Kidney (tissue), 14 donors: Measurements from ENCODE around the gene CDX1. TPM values are rescaled to one million over a fixed set of nuclear protein-coding genes. Genes with fewer than 3 reads are reported as not detected.
A peak's percentile ranks its signal among the peaks of the same experiment; 100 is the strongest.

Source experiments
- DNase-seq, 5 donors: peaks; one replicate each; pipeline ENCODE4 v3.0.0-alpha.2; 2013 to 2020
- FAIRE-seq: peaks from 2 replicates; lab custom pipeline; 2012; peaks lifted over from hg19 to GRCh38; lab: Jason Lieb, UNC
- H3K27ac ChIP-seq, 2 donors: one replicate each; pipeline ENCODE4 v1.7.0; 2013; ENCODE audit warnings: low read depth in 2 of 2, low read length in 2 of 2, inconsistent platforms in 1 of 2
- H3K27me3 ChIP-seq: one replicate; pipeline ENCODE4 v1.7.1; 2013; ENCODE audit warnings: low read length, inconsistent platforms; ENCODE audit not compliant: control insufficient read depth, insufficient read depth
- H3K36me3 ChIP-seq, 3 donors: one replicate each; pipeline versions ENCODE4 v1.7.0 to v1.7.1; 2013; ENCODE audit warnings: low read length in 3 of 3, control low read depth in 1 of 3, inconsistent platforms in 1 of 3; ENCODE audit not compliant: insufficient read depth in 3 of 3, control insufficient read depth in 2 of 3
- H3K4me1 ChIP-seq, 3 donors: one replicate each; pipeline versions ENCODE4 v1.7.0 to v1.7.1; 2013; ENCODE audit warnings: low read length in 3 of 3, inconsistent platforms in 1 of 3, low read depth in 1 of 3; ENCODE audit not compliant: control insufficient read depth in 2 of 3, insufficient read depth in 2 of 3
- H3K4me3 ChIP-seq, 3 donors: one replicate each; pipeline versions ENCODE4 v1.7.0 to v1.8.1; 2013; ENCODE audit warnings: low read length in 3 of 3, control low read depth in 1 of 3, inconsistent platforms in 1 of 3
- H3K9ac ChIP-seq, 3 donors: one replicate each; pipeline versions ENCODE4 v1.7.0 to v1.7.1; 2013; ENCODE audit warnings: low read length in 3 of 3, control low read depth in 1 of 3, inconsistent platforms in 1 of 3
- H3K9me3 ChIP-seq, 3 donors: one replicate each; pipeline versions ENCODE4 v1.7.0 to v1.7.1; 2013; ENCODE audit warnings: low read length in 3 of 3, control low read depth in 1 of 3, inconsistent platforms in 1 of 3; ENCODE audit not compliant: control insufficient read depth in 2 of 3, insufficient read depth in 1 of 3
- intact Hi-C: fragments of 100-400 bp; cut with DNase I; formaldehyde crosslinking; loops from one replicate; pipeline ENCODE4 v1.11.1; 2022
- polyA plus RNA-seq: library from polyadenylated mRNA; stranded (reverse); fragments of 350-450 nt; fragmentation: Illumina TruSeq; extraction: RNeasy Lipid Tissue Mini Kit (QIAGEN cat#74804); gene quantifications from one replicate; pipeline ENCODE4 v1.2.3, GENCODE V29; 2014; ENCODE audit warnings: low read depth, low replicate concordance; ENCODE audit not compliant: insufficient read depth
- total RNA-seq: library from RNA; stranded (reverse); fragmentation: NEBNext Ultra II Directional; extraction: Animal tissue kit (Norgen Biotek cat#: 25700); gene quantifications from one replicate; pipeline ENCODE4 v1.2.1, GENCODE V29; 2021
- TF ChIP-seq, protein P1 (sequence below): IDR thresholded peaks from 3 replicates; pipeline ENCODE4 v1.5.1; 2012; ENCODE audit warnings: mild to moderate bottlenecking, moderate library complexity, borderline replicate concordance; ENCODE audit not compliant: insufficient read depth; ENCODE audit errors: extremely low read depth
- donor health status: control.
- donor health status: control.
- donor health status: control.
- donor health status: control.
- donor health status: control.
- donor health status: DM: yes; HTN: yes; CAD: no.
- donor health status: Normal renal cell carcinoma (clear cell type).

CDX1 gene
- total and polyA plus RNA-seq, 2 donors from 2014 or later, result 0.39 TPM; not detected in 1

DNA sequence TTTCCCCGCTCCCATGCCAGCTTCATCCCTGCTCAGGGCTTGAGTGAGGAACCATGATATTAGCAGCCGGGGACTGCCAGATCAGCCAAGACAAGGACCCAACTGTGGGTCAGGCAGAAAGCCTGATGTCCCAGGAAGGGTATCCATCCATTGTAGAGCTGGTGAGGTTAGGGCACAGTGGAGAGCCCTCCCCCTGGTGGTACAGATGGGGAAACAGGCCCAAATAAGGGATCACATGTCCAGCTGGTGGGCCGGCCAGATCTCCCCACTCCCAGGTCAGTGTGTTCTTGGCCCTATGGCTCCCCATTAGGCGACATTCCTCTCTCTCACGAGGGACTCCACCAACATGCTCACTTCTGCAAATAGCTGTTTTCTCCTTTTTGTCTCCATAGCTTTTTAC lies 9.0 kb downstream of the CDX1 start:
- H3K9ac ChIP-seq, result no peak overlapping the region
- no peak overlapping the region for H3K4me3 ChIP-seq
- H3K27me3 ChIP-seq, result no peaks in the 10 kb centered on the region
- DNase-seq, result no peak
- FAIRE-seq, result no peak
- H3K36me3 ChIP-seq, result no peaks in the 10 kb centered on the region
- TF ChIP-seq, protein P1, sequence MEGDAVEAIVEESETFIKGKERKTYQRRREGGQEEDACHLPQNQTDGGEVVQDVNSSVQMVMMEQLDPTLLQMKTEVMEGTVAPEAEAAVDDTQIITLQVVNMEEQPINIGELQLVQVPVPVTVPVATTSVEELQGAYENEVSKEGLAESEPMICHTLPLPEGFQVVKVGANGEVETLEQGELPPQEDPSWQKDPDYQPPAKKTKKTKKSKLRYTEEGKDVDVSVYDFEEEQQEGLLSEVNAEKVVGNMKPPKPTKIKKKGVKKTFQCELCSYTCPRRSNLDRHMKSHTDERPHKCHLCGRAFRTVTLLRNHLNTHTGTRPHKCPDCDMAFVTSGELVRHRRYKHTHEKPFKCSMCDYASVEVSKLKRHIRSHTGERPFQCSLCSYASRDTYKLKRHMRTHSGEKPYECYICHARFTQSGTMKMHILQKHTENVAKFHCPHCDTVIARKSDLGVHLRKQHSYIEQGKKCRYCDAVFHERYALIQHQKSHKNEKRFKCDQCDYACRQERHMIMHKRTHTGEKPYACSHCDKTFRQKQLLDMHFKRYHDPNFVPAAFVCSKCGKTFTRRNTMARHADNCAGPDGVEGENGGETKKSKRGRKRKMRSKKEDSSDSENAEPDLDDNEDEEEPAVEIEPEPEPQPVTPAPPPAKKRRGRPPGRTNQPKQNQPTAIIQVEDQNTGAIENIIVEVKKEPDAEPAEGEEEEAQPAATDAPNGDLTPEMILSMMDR, result peak; percentile 14
- no peak overlapping the region for H3K27ac ChIP-seq
- intact Hi-C loops, result no loop called here
- no peaks in the 10 kb centered on the region for H3K9me3 ChIP-seq
- H3K4me1 ChIP-seq, result peaks cover 4 to 22% (median 6%) of the 10 kb centered on the region in 3 donors

DNA sequence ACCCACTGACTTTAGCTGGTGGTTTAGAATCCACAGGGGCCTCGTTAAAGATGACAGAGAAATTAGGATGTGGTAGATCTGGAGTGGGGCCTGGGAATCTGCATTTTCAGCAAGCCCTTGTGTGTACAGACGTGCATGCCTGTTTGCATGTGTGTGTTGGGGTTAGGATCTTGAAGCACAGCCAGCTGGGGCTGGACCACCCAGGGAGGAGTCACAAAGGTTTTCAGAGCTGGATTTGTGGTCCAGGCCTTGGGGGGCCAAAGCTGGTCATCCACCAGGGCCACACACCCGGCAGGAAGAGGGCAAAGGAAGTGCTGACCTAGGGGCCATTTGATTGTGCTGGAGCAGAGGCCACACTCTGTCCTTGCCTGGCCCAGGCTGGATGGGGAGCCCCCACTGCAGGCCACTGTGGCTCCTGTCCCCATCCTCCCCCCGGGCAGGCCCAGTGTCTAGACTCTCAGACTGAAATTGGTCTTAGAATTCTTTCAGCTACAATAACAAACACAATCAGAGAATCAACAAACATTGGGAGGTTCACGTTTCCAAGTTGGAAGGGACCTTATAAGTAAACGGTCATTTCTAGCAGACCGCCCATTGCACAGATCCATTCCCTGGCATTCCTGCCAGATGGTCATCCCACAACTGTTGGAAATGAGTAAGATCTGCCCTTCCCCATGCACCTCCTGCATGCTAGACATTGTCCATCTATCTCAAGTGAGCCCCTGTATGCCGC lies 10.3 kb downstream of the CDX1 start:
- Histone ChIP-seq H3K27ac (no peak overlapping the region), H3K4me1 (peaks cover 4 to 25% (median 6%) of the 10 kb centered on the region in 3 donors), H3K9ac (no peak overlapping the region), H3K36me3 (no peaks in the 10 kb centered on the region), H3K4me3 (no peak overlapping the region), H3K9me3 (no peaks in the 10 kb centered on the region), H3K27me3 (no peaks in the 10 kb centered on the region)
- TF ChIP-seq, protein P1, result no peak
- DNase-seq, result no peak
- intact Hi-C loops, result no loop called here
- no peak for FAIRE-seq

DNA sequence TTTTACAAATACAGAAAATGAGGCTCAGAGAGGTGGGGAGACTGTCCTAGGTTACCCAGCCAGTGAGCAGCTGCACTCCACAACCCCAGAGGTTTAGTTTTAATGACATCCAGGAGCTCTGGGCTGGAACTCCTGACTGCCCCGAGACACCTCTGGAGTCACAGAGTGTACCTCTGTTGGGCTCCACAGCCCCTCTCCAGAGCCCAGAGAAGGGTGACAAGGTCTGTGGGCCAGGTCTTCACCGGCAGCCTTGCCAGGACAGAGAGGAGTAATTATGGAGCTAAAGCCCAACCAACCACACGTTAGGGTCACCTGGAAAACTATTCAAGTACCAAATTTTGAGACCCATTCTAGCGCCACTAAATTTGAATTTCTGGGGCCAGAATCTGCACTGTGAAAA lies 11.1 kb downstream of the CDX1 start:
- Histone ChIP-seq H3K4me3 (no peak overlapping the region), H3K36me3 (no peaks in the 10 kb centered on the region), H3K27ac (no peak overlapping the region), H3K9me3 (no peaks in the 10 kb centered on the region), H3K4me1 (peaks cover 4 to 25% (median 6%) of the 10 kb centered on the region in 3 donors), H3K27me3 (no peaks in the 10 kb centered on the region), H3K9ac (no peak overlapping the region)
- DNase-seq (no peak), FAIRE-seq (no peak)
- TF ChIP-seq, protein P1, result no peak
- intact Hi-C loops, result no loop called here
